Skeletal muscle satellite cell (primary cell): Measurements from ENCODE around the gene IL17C.

Experiments
- H3K27me3 ChIP-seq: 2 replicates; pipeline ENCODE4 v1.7.0; 2013; ENCODE audit warnings: low read length; ENCODE audit not compliant: control insufficient read depth, insufficient read depth
- H3K36me3 ChIP-seq: 2 replicates; pipeline ENCODE4 v1.7.0; 2013; ENCODE audit warnings: mild to moderate bottlenecking, control low read depth, low read length; ENCODE audit not compliant: insufficient read depth
- H3K4me1 ChIP-seq: 2 replicates; pipeline ENCODE4 v1.7.0; 2013; ENCODE audit warnings: low read length; ENCODE audit not compliant: control insufficient read depth, insufficient read depth
- H3K4me2 ChIP-seq: 2 replicates; pipeline ENCODE4 v1.7.0; 2013; ENCODE audit warnings: mild to moderate bottlenecking, low read length
- H3K4me3 ChIP-seq: 2 replicates; pipeline ENCODE4 v1.7.0; 2013; ENCODE audit warnings: low read length
- H3K9ac ChIP-seq: 2 replicates; pipeline ENCODE4 v1.7.0; 2013; ENCODE audit warnings: mild to moderate bottlenecking, low read depth, low read length, moderate library complexity
- H3K9me3 ChIP-seq: replicated peaks from 2 replicates; pipeline ENCODE4 v1.7.0; 2013; ENCODE audit warnings: mild to moderate bottlenecking, control low read depth, low read length

The IL17C gene

GRCh38 chr16:88640039-88640495, 1.7 kb downstream of the IL17C start:
- H3K36me3 ChIP-seq, result no peaks in the 10 kb centered on the region
- no peaks in the 10 kb centered on the region for H3K4me1 ChIP-seq
- no peak overlapping the region for H3K9ac ChIP-seq
- H3K4me2 ChIP-seq, result peak overlapping the region; percentile 54
- no peak overlapping the region for H3K4me3 ChIP-seq
- no peaks in the 10 kb centered on the region for H3K9me3 ChIP-seq
- H3K27me3 ChIP-seq, result peaks cover 27% of the 10 kb centered on the region

- H3K9me3 ChIP-seq, result no peaks in the 10 kb centered on the region
- H3K4me1 ChIP-seq, result no peaks in the 10 kb centered on the region
- peaks cover 27% of the 10 kb centered on the region for H3K27me3 ChIP-seq
These were observed 2.3 kb downstream of the IL17C start for GRCh38 chr16:88640498-88641247.

GRCh38 chr16:88642881-88643643, 4.7 kb downstream of the IL17C start:
- Histone ChIP-seq H3K9ac (no peak overlapping the region), H3K4me3 (no peak overlapping the region), H3K4me1 (no peaks in the 10 kb centered on the region), H3K27me3 (peaks cover 27% of the 10 kb centered on the region), H3K9me3 (no peaks in the 10 kb centered on the region), H3K36me3 (no peaks in the 10 kb centered on the region), H3K4me2 (no peak overlapping the region)

More at GRCh38 chr16:88640498-88641247, 2.3 kb downstream of the IL17C start:
- Histone ChIP-seq H3K36me3 (no peaks in the 10 kb centered on the region), H3K9ac (no peak overlapping the region), H3K4me2 (no peak overlapping the region), H3K4me3 (no peak overlapping the region)

- peaks cover 24% of the 10 kb centered on the region for H3K27me3 ChIP-seq
These were observed 5.2 kb downstream of the IL17C start for GRCh38 chr16:88643644-88643932.

GRCh38 chr16:88645455-88645854, 7.1 kb downstream of the IL17C start:
- H3K4me3 ChIP-seq, result no peak overlapping the region
- no peak overlapping the region for H3K4me2 ChIP-seq
- no peaks in the 10 kb centered on the region for H3K36me3 ChIP-seq
- no peak overlapping the region for H3K9ac ChIP-seq
- H3K4me1 ChIP-seq, result peaks cover 6% of the 10 kb centered on the region
- H3K9me3 ChIP-seq, result no peaks in the 10 kb centered on the region
- peaks cover 6% of the 10 kb centered on the region for H3K27me3 ChIP-seq

More at GRCh38 chr16:88643644-88643932, 5.2 kb downstream of the IL17C start:
- Histone ChIP-seq H3K36me3 (no peaks in the 10 kb centered on the region), H3K4me2 (no peak overlapping the region), H3K9me3 (no peaks in the 10 kb centered on the region), H3K4me3 (no peak overlapping the region), H3K9ac (no peak overlapping the region), H3K4me1 (no peaks in the 10 kb centered on the region)

- H3K4me1 ChIP-seq, result peaks cover 7% of the 10 kb centered on the region
- no peak overlapping the region for H3K9ac ChIP-seq
- no peaks in the 10 kb centered on the region for H3K36me3 ChIP-seq
- H3K9me3 ChIP-seq, result no peaks in the 10 kb centered on the region
- no peak overlapping the region for H3K4me3 ChIP-seq
- peaks cover 4% of the 10 kb centered on the region for H3K27me3 ChIP-seq
- H3K4me2 ChIP-seq, result no peak overlapping the region
These were observed 7.6 kb downstream of the IL17C start for GRCh38 chr16:88645941-88646340.

- H3K4me3 ChIP-seq, result no peak overlapping the region
- no peak overlapping the region for H3K4me2 ChIP-seq
- peaks cover 13% of the 10 kb centered on the region for H3K4me1 ChIP-seq
- no peak overlapping the region for H3K9ac ChIP-seq
- H3K9me3 ChIP-seq, result no peaks in the 10 kb centered on the region
- H3K27me3 ChIP-seq, result peaks cover 4% of the 10 kb centered on the region
- H3K36me3 ChIP-seq, result no peaks in the 10 kb centered on the region
These were observed 8.1 kb downstream of the IL17C start for GRCh38 chr16:88646345-88647034.

- Histone ChIP-seq H3K27me3 (peaks cover 4% of the 10 kb centered on the region), H3K9ac (no peak overlapping the region), H3K4me2 (no peak overlapping the region), H3K36me3 (peaks cover 2% of the 10 kb centered on the region), H3K4me1 (peaks cover 13% of the 10 kb centered on the region), H3K4me3 (no peak overlapping the region), H3K9me3 (no peaks in the 10 kb centered on the region)
These were observed 9.1 kb downstream of the IL17C start for GRCh38 chr16:88647178-88648070.

GRCh38 chr16:88649195-88649923, 11.0 kb downstream of the IL17C start:
- peak overlapping the region; percentile 88 for H3K4me2 ChIP-seq
- H3K9ac ChIP-seq, result no peak overlapping the region
- no peaks in the 10 kb centered on the region for H3K9me3 ChIP-seq
- H3K36me3 ChIP-seq, result peaks cover 9% of the 10 kb centered on the region
- H3K4me1 ChIP-seq, result peaks cover 13% of the 10 kb centered on the region
- H3K27me3 ChIP-seq, result peaks cover 4% of the 10 kb centered on the region
- H3K4me3 ChIP-seq, result peak overlapping the region; percentile 77

GRCh38 chr16:88649924-88650748, 11.8 kb downstream of the IL17C start:
- Histone ChIP-seq H3K9ac (peak overlapping the region; percentile 64), H3K4me1 (peaks cover 13% of the 10 kb centered on the region), H3K36me3 (peaks cover 14% of the 10 kb centered on the region)

More at GRCh38 chr16:88649924-88650748, 11.8 kb downstream of the IL17C start:
- no peaks in the 10 kb centered on the region for H3K9me3 ChIP-seq
- no peaks in the 10 kb centered on the region for H3K27me3 ChIP-seq
- peak overlapping the region; percentile 77 for H3K4me3 ChIP-seq
- peak overlapping the region; percentile 88 for H3K4me2 ChIP-seq
